Sigmoid colon (tissue), 4 donors: Measurements from ENCODE around the gene S100A5.

Source experiments
- EP300 ChIP-seq, 4 donors: sonication (generic); formaldehyde crosslinking; IDR thresholded peaks; one replicate each; pipeline ENCODE4 v1.6.1; 2017; ENCODE audit warnings: antibody characterized with exemption in 4 of 4
- POLR2A ChIP-seq, 2 donors: fragments of 450-650 bp; IDR thresholded peaks; one replicate each; pipeline ENCODE4 v1.6.1; 2016; ENCODE audit warnings: antibody characterized with exemption in 2 of 2, mild to moderate bottlenecking in 2 of 2, moderate library complexity in 2 of 2
- POLR2AphosphoS5 ChIP-seq, 4 donors: sonication (generic); formaldehyde crosslinking; IDR thresholded peaks; one replicate each; pipeline ENCODE4 v1.6.1; 2017; ENCODE audit warnings: antibody characterized with exemption in 4 of 4
- TF ChIP-seq, protein P1 (sequence below), 4 experiments: fragments of 450-650 bp in 3 of 4; fragments of 200-600 bp in 1 of 4; IDR thresholded peaks; one replicate each; pipeline ENCODE4 v1.5.1; 2016 to 2019; ENCODE audit warnings: antibody characterized with exemption in 4 of 4, mild to moderate bottlenecking in 3 of 4, moderate library complexity in 2 of 4

DNA sequence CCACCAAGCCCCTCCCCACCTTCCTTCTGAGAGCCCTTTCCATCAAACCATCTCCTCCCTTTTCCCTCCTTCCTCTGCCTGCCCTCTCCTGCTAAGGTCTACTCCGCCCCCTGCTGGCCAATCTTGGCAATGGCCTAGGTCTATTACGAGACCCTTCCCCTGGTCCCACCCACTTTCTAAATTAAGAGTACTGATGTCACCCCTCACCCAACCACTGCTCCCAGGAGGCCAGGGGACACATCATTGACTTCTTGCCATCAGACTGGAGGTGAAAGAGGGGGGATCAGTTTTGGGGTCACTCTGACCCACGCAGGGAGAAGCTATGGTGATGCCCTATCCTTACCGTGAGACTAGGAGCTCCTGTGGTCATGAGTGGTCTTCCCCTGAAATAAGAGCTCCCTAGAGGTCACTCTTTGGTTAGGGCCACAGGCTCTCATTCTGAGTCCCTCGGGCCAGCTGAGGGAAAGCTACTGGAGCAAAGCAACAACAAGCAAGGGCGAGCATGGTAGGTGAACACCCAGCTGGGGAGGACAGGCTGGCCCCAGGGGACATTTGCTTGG lies 45.7 kb downstream of the S100A5 start:
- TF ChIP-seq, protein P1, sequence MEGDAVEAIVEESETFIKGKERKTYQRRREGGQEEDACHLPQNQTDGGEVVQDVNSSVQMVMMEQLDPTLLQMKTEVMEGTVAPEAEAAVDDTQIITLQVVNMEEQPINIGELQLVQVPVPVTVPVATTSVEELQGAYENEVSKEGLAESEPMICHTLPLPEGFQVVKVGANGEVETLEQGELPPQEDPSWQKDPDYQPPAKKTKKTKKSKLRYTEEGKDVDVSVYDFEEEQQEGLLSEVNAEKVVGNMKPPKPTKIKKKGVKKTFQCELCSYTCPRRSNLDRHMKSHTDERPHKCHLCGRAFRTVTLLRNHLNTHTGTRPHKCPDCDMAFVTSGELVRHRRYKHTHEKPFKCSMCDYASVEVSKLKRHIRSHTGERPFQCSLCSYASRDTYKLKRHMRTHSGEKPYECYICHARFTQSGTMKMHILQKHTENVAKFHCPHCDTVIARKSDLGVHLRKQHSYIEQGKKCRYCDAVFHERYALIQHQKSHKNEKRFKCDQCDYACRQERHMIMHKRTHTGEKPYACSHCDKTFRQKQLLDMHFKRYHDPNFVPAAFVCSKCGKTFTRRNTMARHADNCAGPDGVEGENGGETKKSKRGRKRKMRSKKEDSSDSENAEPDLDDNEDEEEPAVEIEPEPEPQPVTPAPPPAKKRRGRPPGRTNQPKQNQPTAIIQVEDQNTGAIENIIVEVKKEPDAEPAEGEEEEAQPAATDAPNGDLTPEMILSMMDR (IDR thresholded peaks at IDR 0.05) = peak; percentile 94 to 99 (median 96)
- TF ChIP-seq POLR2A (IDR thresholded peaks at IDR 0.05) (no peak), EP300 (IDR thresholded peaks at IDR 0.05) (no peak), POLR2AphosphoS5 (IDR thresholded peaks at IDR 0.05) (no peak)
